ENCODE data around the gene CFAP97D2.

DNA sequence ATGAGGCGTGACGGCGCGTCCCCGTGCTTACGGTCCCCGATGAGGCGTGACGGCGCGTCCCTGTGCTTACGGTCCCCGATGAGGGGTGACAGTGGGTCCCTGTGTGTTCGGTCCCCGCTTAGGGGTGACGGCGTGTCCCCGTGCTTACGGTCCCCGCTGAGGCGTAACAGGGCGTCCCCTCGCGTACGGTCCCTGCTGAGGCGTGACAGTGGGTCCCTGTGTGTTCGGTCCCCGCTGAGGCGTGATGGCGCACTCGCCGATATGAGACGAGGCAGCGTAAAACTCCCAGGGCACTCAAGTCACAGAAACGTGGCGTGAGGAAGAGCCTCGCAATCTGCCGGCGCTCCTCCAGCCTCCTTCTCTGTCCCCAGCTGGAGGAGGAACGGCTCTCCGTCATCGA is 20.9 kb downstream of the CFAP97D2 start:
- TF ChIP-seq TEAD4 (CRISPR knock-in tag; IDR thresholded peaks at IDR 0.05) (no peak), ZNF232 (CRISPR knock-in tag; IDR thresholded peaks at IDR 0.05) (no peak), SP1 (CRISPR knock-in tag; conservative IDR thresholded peaks at IDR 0.05) (no peak), NR2C2 (CRISPR knock-in tag; IDR thresholded peaks at IDR 0.05) (no peak)
- TF ChIP-seq, protein P1, sequence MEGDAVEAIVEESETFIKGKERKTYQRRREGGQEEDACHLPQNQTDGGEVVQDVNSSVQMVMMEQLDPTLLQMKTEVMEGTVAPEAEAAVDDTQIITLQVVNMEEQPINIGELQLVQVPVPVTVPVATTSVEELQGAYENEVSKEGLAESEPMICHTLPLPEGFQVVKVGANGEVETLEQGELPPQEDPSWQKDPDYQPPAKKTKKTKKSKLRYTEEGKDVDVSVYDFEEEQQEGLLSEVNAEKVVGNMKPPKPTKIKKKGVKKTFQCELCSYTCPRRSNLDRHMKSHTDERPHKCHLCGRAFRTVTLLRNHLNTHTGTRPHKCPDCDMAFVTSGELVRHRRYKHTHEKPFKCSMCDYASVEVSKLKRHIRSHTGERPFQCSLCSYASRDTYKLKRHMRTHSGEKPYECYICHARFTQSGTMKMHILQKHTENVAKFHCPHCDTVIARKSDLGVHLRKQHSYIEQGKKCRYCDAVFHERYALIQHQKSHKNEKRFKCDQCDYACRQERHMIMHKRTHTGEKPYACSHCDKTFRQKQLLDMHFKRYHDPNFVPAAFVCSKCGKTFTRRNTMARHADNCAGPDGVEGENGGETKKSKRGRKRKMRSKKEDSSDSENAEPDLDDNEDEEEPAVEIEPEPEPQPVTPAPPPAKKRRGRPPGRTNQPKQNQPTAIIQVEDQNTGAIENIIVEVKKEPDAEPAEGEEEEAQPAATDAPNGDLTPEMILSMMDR (IDR thresholded peaks at IDR 0.05), result no peak

Data from WTC11 (cell line).